HG02798 (cell line): ENCODE results near the gene SMARCD3.

Experiments used
- ATAC-seq: cut with Tn5 transposase; IDR thresholded peaks from one replicate; pipeline ENCODE4 v1.9.1; 2021; ENCODE audit warnings: mild to moderate bottlenecking; ENCODE audit not compliant: unreplicated experiment, poor library complexity

Gene SMARCD3

DNA sequence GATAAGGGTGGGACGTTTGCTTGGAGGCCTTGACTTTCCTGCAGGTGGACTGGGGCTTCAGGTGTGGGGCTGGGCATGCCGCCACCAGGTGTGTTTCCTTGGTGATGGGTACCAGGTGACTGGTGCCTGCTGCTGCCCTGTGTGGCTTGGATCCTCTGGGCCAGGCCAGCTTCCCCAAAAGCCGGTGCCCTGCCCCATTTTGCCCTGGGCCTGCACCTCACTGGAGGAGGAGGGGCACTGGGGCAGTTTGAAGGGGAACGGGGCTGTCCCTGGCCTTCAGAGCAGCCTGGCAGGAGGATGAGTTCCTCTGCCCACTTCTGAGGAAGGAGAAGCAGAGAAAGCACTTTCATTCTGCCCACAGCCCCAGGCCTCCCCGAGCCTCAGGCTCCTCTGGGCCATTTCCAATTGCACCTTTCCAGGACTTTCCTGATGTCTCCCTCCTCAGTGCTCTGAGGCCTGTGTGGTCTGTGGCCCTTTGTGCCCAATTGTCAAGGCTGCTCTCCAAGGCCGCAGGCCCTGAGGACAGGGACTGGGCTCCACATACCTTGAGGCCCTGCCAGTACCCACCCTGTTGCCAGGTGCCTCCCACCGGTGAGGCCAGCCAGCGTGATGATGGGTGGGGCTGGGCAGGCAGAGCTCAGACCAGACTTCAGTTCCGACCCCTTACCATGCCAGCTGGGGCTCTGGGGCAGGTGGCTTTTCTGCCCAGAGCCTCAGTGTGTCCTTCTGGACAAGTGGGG is 25.3 kb upstream of the SMARCD3 start:
- ATAC-seq = no peak

- ATAC-seq = no peak
Observed at GRCh38 chr7:151272877-151273276, 24.4 kb upstream of the SMARCD3 start.

GRCh38 chr7:151272405-151272804 is 23.9 kb upstream of the SMARCD3 start:
- ATAC-seq = no peak

DNA sequence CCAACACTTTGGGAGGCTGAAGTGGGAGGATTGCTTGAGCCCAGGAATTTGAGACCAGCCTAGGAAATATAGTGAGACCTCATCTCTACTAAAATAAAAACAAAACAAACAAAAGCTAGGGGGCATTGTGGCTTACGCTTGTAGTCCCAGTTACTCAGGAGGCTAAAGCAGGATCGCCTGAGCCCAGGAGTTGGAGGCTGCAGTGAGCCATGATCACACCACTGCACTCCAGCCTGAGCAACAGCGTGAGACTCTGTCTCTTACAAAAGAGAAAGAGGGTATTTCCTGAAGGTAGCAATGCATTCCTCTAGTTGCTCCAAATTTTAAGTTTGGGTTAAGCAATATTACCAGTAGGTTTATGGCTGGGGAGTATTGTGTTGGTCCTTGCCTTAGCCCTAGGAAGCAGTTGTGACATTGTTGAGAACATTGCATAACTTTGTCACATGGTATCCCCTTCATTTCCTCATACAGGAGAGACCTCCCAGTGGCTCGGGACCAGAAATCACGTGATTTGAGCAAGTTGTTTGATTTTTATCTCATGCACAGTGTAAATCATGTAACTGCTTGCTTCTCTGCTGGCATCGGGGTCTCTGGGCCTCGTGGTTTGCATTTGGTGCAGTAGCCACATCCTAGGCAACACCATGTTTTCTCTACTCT is 23.3 kb upstream of the SMARCD3 start:
- no peak for ATAC-seq

- ATAC-seq = no peak
Observed at GRCh38 chr7:151269511-151269910, 21.0 kb upstream of the SMARCD3 start.

DNA sequence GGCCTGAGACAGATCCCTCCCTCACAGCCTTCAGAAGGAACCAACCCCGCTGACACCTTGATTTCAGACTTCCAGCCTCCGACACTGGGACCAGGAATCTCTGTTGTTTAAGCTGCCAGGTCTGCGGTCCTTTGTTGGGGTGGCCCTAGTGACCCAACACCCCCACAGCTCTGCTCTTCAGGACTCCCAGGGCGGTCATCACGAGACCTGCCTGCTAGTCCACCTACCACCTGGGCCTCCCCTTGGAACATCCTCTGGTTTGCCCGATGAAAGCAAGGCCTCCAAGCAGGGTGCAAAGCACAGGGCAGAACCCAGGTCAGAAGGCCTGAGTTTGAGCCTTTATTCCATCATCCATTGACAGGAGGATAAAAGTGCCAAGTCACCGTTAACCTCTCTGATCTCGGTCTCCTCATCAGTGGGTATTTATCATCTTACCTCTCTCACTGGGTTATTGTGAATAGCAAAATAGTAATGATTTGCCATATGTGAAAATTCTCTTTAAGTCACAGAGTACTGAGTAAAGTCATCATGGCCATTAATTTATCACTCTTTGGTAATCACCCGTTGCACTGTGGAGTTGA is 16.9 kb upstream of the SMARCD3 start:
- no peak for ATAC-seq

GRCh38 chr7:151264615-151265014 is 16.1 kb upstream of the SMARCD3 start:
- no peak for ATAC-seq

DNA sequence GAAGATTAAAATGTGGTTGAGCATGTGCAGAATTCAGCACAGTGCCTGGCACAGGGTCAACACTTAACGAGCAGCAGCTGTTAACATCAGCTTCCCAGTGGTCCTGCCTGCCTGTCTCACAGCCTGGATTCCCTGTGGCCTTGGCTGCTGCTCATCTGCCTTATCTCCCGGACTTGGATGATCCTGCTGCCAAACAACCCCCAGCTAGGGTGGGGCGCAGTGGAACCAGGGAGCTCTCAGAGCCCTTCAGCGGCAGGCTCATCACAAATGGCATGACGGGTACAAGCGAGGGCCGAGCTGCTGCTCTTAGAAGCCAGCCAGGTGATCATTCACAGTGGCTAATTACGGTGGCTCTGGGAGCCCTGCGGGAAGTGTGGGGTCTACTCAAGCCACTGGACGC is 13.0 kb upstream of the SMARCD3 start:
- ATAC-seq = no peak

DNA sequence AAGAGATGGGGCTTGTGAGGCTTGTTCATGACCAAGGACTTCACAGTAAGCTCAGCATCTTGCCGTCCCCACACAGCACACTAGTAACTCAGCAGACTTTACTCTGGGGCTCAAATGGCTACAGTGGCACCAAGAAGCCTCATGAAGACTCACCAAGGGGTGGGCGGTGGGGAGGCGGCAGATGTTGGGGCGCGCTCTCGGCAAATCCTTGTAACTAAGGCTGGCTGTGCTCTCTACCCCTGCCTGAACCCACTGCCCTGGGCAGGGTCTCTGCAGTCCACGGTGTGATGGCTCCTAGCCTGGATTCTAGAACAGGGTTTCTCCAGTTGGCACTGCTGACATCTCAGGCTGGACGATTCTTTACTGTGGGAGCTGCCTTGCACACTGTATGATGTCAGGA is 12.4 kb upstream of the SMARCD3 start:
- no peak for ATAC-seq

DNA sequence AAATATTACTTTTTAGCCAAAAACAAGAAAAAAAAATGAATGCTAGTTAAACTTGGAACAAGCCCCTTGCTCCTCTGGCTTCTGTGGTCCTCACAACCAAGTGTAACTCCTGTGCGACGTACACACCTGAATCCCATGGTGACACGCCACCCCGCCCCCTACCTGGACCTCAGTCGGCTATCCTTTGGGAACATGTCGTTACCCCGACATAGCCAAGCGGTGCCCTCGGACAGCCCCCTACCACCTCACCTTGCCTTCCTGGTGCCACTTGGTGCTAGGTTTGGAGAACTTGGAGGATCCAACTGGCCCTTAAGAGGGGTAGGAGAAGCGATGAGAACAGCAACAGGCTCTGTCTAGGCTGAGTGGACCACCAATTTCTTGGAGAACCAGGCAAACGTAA is 12.0 kb upstream of the SMARCD3 start:
- no peak for ATAC-seq

- no peak for ATAC-seq
Observed at GRCh38 chr7:151257990-151258389, 9.5 kb upstream of the SMARCD3 start.

DNA sequence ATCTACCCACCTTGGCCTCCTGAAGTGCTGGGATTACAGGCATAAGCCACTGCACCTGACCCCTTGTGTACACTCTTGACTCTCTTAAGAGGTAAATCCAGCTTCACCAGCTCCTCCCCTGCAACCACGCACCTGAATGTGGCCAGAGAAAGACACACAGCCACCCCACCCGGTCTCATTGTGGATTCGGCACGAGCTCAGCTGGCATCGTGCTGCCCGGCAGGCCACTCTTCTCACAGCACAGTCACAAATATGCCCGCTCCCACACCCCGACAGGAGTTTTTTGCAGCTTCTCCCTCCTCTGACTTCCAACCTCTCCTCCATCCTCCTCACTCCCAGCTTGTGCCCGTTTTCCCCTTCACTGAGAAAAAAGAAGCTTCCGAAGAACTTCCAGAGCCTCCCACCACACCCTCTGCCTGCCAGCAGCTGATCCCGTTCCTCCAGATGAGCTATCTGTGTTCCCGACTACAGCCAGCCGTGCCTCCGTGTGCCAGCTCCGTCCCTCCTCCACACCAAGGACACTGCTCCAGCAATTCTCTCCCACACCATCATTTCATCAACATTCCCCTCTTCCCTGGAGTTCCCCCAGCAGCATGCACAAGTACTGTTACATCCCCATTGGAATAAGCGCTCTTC is 8.0 kb upstream of the SMARCD3 start:
- no peak for ATAC-seq

GRCh38 chr7:151255390-151255789 is 6.9 kb upstream of the SMARCD3 start:
- ATAC-seq = no peak

DNA sequence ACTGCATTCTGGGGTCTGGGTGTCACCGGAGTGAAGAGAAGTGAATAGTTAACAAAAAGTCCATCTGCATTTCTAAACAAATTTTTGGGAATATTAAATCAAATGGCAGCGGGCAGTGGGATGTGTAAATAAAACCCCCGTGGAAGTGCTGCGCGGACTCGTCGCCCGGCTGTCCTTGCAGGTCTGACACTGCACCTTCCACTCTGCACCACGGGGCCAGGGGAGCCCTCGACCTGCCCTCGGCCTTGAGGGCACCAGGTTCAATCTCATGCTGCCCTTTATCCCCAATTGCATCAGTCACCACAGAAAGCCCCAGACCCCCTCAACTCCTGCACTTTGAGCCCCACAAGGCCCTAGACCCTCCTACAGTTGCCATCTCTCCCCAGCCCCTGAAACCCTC is 6.4 kb upstream of the SMARCD3 start:
- ATAC-seq = no peak

- no peak for ATAC-seq
Observed at GRCh38 chr7:151254316-151254715, 5.8 kb upstream of the SMARCD3 start.

DNA sequence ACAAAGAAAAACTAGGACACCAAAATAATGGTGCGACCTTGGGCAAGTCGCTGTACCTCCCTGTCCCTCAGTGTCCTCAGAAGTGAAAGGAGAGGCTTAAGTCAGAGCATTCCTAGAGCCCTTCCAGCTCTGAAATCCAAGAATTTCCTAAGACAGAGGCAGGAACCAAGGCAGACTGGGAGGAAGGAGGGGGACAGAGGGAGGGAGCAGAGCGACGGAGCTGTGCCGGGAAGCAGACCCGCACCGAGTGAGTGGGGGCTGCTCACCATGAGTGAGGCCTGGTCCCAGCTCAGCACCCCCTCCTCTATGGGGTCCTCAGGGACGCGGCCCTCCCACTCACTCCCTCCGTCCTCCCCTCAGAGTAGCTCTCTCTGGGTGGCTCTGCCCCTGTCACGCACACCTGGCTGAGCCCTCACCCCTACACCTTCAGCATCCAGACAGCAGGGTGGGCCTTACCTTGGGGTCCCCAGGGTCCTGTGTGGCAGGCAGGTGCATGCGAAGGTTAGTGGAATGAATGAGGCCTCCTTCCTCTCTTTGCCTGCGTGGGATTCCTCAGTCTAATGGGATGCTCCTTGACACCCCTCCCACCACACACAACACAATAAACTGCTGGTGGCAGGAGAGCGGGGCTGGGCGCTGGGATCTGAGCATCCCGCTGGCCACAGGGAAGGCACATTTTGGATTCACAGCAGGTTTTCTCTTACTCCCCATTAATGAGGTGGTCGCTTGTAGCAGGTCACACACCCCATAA is 4.6 kb upstream of the SMARCD3 start:
- ATAC-seq = no peak

DNA sequence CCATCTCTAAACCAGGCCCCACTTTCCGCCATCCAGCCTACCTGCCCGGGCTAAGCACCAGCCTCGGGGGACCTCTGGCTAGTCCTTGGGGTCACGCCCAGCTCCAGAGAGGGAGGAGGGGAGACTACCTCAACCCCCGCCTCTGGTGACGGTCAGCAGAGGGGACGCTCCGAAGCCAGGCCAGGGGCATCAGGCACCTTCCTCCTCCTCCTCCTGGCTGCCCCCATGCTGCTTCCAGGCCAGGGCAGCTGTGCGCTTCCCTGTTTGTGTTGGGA is 4.0 kb upstream of the SMARCD3 start:
- ATAC-seq = no peak

- no peak for ATAC-seq
Observed at GRCh38 chr7:151251689-151252560, 3.4 kb upstream of the SMARCD3 start.

DNA sequence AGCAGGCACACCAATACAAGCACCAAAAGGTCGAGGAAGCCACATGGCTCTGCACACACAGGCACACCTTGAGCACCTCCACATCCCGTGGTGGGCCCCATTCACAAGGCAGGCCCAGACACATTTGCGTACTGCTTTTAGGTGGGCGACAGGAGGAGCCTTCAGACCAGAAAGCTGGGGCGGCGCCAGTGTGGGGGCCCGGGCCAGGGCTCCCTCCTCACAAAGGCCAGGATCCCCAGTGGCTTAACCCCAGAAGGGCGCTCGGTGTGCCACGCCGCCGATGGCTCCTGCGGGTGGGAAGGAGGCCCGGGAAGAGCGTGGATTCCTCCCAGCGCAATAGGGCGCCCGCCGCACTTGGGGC is 2.8 kb upstream of the SMARCD3 start:
- no peak for ATAC-seq
